ENCODE measurements around the gene KIAA1614.

DNA sequence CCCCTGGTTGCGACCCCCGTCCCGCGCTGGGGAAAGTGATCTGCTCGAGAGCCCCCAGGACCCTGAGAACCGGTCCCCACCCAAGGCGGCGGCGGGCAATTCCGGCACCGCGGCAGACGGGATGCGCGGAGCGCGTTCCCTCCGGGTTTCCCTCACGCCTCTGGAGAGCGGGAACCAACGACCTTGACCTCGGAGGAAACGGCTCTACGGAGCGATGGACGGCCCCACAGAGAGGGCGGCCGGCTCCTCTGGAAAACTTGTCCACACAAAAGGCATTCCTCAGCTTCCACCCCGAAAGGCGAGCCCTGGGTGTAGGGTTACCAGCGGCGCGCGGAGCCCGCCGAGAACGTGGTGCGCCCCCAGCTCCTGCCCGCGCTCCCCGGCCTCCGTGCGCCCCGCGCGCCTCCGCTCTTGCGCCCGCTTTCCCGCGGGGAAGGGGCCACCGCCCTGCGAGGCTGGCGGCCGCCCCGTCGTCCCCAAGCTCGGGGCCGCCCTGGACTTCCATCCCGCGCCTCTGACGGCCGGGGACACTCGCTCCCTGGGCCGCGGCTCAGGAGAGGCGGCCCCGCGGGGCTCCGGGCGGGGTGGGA, 391 bp upstream of the KIAA1614 start:
- TF ChIP-seq, protein P1, sequence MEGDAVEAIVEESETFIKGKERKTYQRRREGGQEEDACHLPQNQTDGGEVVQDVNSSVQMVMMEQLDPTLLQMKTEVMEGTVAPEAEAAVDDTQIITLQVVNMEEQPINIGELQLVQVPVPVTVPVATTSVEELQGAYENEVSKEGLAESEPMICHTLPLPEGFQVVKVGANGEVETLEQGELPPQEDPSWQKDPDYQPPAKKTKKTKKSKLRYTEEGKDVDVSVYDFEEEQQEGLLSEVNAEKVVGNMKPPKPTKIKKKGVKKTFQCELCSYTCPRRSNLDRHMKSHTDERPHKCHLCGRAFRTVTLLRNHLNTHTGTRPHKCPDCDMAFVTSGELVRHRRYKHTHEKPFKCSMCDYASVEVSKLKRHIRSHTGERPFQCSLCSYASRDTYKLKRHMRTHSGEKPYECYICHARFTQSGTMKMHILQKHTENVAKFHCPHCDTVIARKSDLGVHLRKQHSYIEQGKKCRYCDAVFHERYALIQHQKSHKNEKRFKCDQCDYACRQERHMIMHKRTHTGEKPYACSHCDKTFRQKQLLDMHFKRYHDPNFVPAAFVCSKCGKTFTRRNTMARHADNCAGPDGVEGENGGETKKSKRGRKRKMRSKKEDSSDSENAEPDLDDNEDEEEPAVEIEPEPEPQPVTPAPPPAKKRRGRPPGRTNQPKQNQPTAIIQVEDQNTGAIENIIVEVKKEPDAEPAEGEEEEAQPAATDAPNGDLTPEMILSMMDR (IDR thresholded peaks at IDR 0.05) = no peak
- no peak for TF ChIP-seq POLR2A (IDR thresholded peaks at IDR 0.05)
